Stimulated activated naive CD8-positive, alpha-beta T cell treated with anti-CD3 and anti-CD28 coated beads, Interleukin-15, Interleukin-2, amounts not matched to agents 100 U/mL and 50 U/mL, for 24 hours (primary cell): ENCODE results near the gene NID1.
"Not testable (repeated sequence)": the region's sequence is repeated elsewhere in the genome, so short reads cannot be mapped to it uniquely, and the experiment has no call there.

Experiments used
- ATAC-seq: fragments of 150-1000 bp; cut with Tn5 transposase; one replicate; pipeline ENCODE4 v1.10.0; 2021
- DNase-seq: peaks from one replicate; pipeline ENCODE4 v3.0.0; 2021

Gene NID1

GRCh38 chr1:235999259-235999925, 65.5 kb downstream of the NID1 start:
- ATAC-seq (peak; percentile 88), DNase-seq (peak; percentile 68)

GRCh38 chr1:235998812-235999211, 66.1 kb downstream of the NID1 start:
- ATAC-seq (peak; percentile 50), DNase-seq (peak; percentile 56)

GRCh38 chr1:235997931-235998330, 67.0 kb downstream of the NID1 start:
- no peak for DNase-seq
- ATAC-seq = no peak

GRCh38 chr1:235997049-235997448, 67.8 kb downstream of the NID1 start:
- ATAC-seq (no peak), DNase-seq (no peak)

GRCh38 chr1:235996048-235996785, 68.7 kb downstream of the NID1 start:
- ATAC-seq = no peak

GRCh38 chr1:235995511-235995910, 69.4 kb downstream of the NID1 start:
- no peak for ATAC-seq
- DNase-seq = no peak

More at GRCh38 chr1:235996048-235996785, 68.7 kb downstream of the NID1 start:
- DNase-seq = no peak

GRCh38 chr1:235993652-235994051, 71.2 kb downstream of the NID1 start:
- no peak for DNase-seq
- no peak for ATAC-seq

GRCh38 chr1:235992868-235993267, 72.0 kb downstream of the NID1 start:
- ATAC-seq (no peak), DNase-seq (no peak)

- ATAC-seq (no peak), DNase-seq (no peak)
These were observed 72.5 kb downstream of the NID1 start for GRCh38 chr1:235992346-235992745.

- ATAC-seq (no peak), DNase-seq (no peak)
These were observed 74.5 kb downstream of the NID1 start for GRCh38 chr1:235990330-235990795.

- DNase-seq (no peak), ATAC-seq (no peak)
These were observed 75.8 kb downstream of the NID1 start for GRCh38 chr1:235989105-235989504.

GRCh38 chr1:235986869-235987268, 78.0 kb downstream of the NID1 start:
- no peak for ATAC-seq
- DNase-seq = no peak

- ATAC-seq (no peak), DNase-seq (no peak)
These were observed 80.7 kb downstream of the NID1 start for GRCh38 chr1:235984041-235984825.

- DNase-seq = no peak
- no peak for ATAC-seq
These were observed 83.9 kb downstream of the NID1 start for GRCh38 chr1:235980976-235981375.

- DNase-seq (no peak), ATAC-seq (no peak)
These were observed 85.1 kb downstream of the NID1 start for GRCh38 chr1:235979716-235980333.

GRCh38 chr1:235979176-235979575, 85.7 kb downstream of the NID1 start:
- no peak for ATAC-seq
- DNase-seq = no peak

GRCh38 chr1:235976490-235976889, 88.4 kb downstream of the NID1 start:
- no peak for DNase-seq

GRCh38 chr1:235974616-235975015, 90.3 kb downstream of the NID1 start:
- ATAC-seq = no peak
- DNase-seq = no peak

More at GRCh38 chr1:235976490-235976889, 88.4 kb downstream of the NID1 start:
- no peak for ATAC-seq

- not testable (repeated sequence) for DNase-seq, ATAC-seq
These were observed 92.2 kb downstream of the NID1 start for GRCh38 chr1:235972691-235973090.

- ATAC-seq (peak; percentile 12), DNase-seq (no peak)
These were observed 92.6 kb downstream of the NID1 start for GRCh38 chr1:235972311-235972689.

GRCh38 chr1:235971571-235972310, 93.1 kb downstream of the NID1 start:
- ATAC-seq (peak; percentile 95), DNase-seq (peak; percentile 93)

GRCh38 chr1:235971020-235971419, 93.9 kb downstream of the NID1 start:
- DNase-seq (no peak), ATAC-seq (no peak)
